ENCODE measurements around the gene USP49.

DNA sequence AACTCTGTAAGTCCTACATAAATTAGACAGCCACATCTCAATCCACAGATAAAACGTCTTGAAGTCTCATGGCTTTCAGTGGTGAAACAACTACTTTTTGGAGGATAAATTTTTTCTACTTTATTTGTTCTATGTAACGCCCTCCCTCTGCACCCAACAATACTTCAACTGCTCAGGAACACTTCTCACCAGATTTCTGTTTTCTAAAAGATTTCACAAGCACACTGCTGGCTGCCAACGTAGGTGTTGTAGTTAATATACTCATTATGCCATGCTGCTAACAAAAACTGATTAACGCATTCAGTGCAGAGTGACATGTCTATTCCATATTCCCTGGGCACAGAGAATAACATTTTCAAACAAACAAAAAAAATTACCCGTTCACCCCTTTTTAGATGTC is 10.2 kb downstream of the USP49 start:
- TF ChIP-seq RXRA (IDR thresholded peaks at IDR 0.05; ENCODE audit: borderline replicate concordance, low read depth) (no peak), CTCF (IDR thresholded peaks at IDR 0.05) (no peak), POLR2AphosphoS5 (IDR thresholded peaks at IDR 0.05; ENCODE audit: low read depth, low read length) (no peak)
